SK-N-MC (cell line): ENCODE measurements around the gene DUSP11.

Experiments used
- DNase-seq: peaks from one replicate; pipeline ENCODE4 v3.0.0-alpha.2; 2011; ENCODE audit warnings: low read depth, low spot score
- H3K27ac ChIP-seq: fragments of 200-600 bp; sonication (generic); 2 replicates; pipeline ENCODE4 v1.5.1; 2016; ENCODE audit warnings: mixed run types
- H3K36me3 ChIP-seq: fragments of 200-600 bp; sonication (generic); 2 replicates; pipeline ENCODE4 v1.6.1; 2017; ENCODE audit warnings: antibody characterized with exemption, low read length, mixed read lengths; ENCODE audit not compliant: insufficient read depth
- H3K4me3 ChIP-seq: fragments of 200-600 bp; sonication (generic); 2 replicates; pipeline ENCODE4 v1.5.1; 2016
- H3K9ac ChIP-seq: fragments of 200-600 bp; sonication (generic); 2 replicates; pipeline ENCODE4 v1.8.0; 2017; ENCODE audit warnings: mixed run types, mixed read lengths; ENCODE audit not compliant: insufficient read length
- H3K9me3 ChIP-seq: fragments of 200-600 bp; sonication (generic); 2 replicates; pipeline ENCODE4 v1.6.1; 2017; ENCODE audit warnings: low read depth, mild to moderate bottlenecking, antibody characterized with exemption, low read length, moderate library complexity, mixed read lengths
- EZH2 ChIP-seq: fragments of 200-600 bp; sonication (generic); IDR thresholded peaks from one replicate; pipeline ENCODE4 v1.6.1; 2017; ENCODE audit warnings: antibody characterized with exemption
- FOXP2 ChIP-seq: optimal IDR thresholded peaks from 2 replicates; pipeline ENCODE3; 2011; ENCODE audit warnings: mild to moderate bottlenecking, moderate library complexity; ENCODE audit not compliant: insufficient read depth; ENCODE audit errors: extremely low read length, control extremely low read depth
- POLR2AphosphoS5 ChIP-seq: IDR thresholded peaks from 2 replicates; pipeline ENCODE4 v1.6.1; 2012; ENCODE audit warnings: mild to moderate bottlenecking, low read depth, low read length, borderline replicate concordance

The DUSP11 gene

GRCh38 chr2:73776869-73777519, 2.9 kb downstream of the DUSP11 start:
- Histone ChIP-seq H3K4me3 (no peak overlapping the region), H3K36me3 (peaks cover 44% of the 10 kb centered on the region), H3K27ac (no peak overlapping the region), H3K9me3 (no peaks in the 10 kb centered on the region), H3K9ac (no peak overlapping the region)
- no peak for TF ChIP-seq FOXP2
- TF ChIP-seq POLR2AphosphoS5 = no peak
- no peak for TF ChIP-seq EZH2
- no peak for DNase-seq

GRCh38 chr2:73776381-73776780, 3.5 kb downstream of the DUSP11 start:
- TF ChIP-seq POLR2AphosphoS5 (no peak), EZH2 (no peak), FOXP2 (no peak)
- H3K9me3 ChIP-seq = no peaks in the 10 kb centered on the region
- H3K9ac ChIP-seq = no peak overlapping the region
- H3K27ac ChIP-seq = no peak overlapping the region
- peaks cover 44% of the 10 kb centered on the region for H3K36me3 ChIP-seq
- DNase-seq = no peak
- H3K4me3 ChIP-seq = no peak overlapping the region

DNA sequence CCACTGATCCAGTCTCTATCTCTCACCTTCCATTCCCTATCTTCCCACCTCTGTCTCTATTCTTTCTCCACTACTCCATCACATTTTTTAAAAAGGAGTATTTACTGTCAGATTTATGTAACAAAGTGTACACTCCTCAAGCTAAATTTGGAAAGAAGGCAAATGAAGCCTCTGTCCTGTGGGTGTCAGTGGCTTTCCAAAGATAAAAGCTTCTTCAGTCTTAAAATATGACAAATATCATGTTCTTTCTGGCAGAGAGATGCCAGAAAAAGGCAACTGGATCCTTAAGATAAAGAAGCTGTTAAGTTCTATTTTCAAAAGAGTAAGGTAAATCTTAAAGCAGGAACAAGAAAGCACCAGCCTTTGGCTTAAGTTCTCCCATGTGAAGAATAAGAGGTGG, 7.1 kb downstream of the DUSP11 start:
- H3K36me3 ChIP-seq = peaks cover 60% of the 10 kb centered on the region
- no peak overlapping the region for H3K4me3 ChIP-seq
- no peak for TF ChIP-seq POLR2AphosphoS5
- no peak for TF ChIP-seq EZH2
- no peak for TF ChIP-seq FOXP2

DNA sequence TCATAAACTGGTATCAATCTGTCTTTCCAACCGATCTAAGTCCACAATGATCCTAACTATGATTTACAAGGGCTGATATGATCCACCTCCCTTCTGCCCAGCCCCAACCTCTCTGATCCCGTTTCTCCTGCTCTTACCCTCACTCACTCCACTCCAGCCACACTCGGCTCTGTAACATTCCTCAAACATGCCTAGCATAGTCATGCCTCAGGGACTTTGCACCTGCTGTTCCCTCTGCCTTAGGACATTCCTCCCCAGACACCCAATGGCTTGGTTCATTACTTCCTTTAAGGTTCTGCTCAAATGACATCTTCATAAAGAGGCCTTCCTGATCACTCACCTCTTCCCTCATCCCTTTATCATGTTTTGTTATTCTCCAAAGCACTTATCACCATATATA, 9.2 kb downstream of the DUSP11 start:
- no peak for DNase-seq
- Histone ChIP-seq H3K36me3 (peaks cover 61% of the 10 kb centered on the region), H3K4me3 (no peak overlapping the region), H3K9ac (no peak overlapping the region), H3K27ac (no peak overlapping the region), H3K9me3 (no peaks in the 10 kb centered on the region)
- TF ChIP-seq EZH2 (no peak), POLR2AphosphoS5 (no peak), FOXP2 (no peak)

More for the DNA sequence above, 7.1 kb downstream of the DUSP11 start:
- Histone ChIP-seq H3K27ac (no peak overlapping the region), H3K9ac (no peak overlapping the region), H3K9me3 (no peaks in the 10 kb centered on the region)
- DNase-seq = no peak

GRCh38 chr2:73766994-73767393, 12.9 kb downstream of the DUSP11 start:
- Histone ChIP-seq H3K27ac (no peak overlapping the region; the same call in 1 of the 2 replicates), H3K36me3 (peaks cover 55% of the 10 kb centered on the region), H3K9ac (no peak overlapping the region), H3K9me3 (no peaks in the 10 kb centered on the region), H3K4me3 (no peak overlapping the region)
- DNase-seq = no peak
- TF ChIP-seq EZH2 (no peak), FOXP2 (no peak), POLR2AphosphoS5 (no peak)

- TF ChIP-seq EZH2 (no peak), POLR2AphosphoS5 (no peak), FOXP2 (no peak)
- H3K9me3 ChIP-seq = no peaks in the 10 kb centered on the region
- H3K4me3 ChIP-seq = no peak overlapping the region
- no peak overlapping the region for H3K9ac ChIP-seq
- DNase-seq = no peak
- peaks cover 58% of the 10 kb centered on the region for H3K36me3 ChIP-seq
- no peak overlapping the region for H3K27ac ChIP-seq
Measured at GRCh38 chr2:73766349-73766748, 13.6 kb downstream of the DUSP11 start.

- Histone ChIP-seq H3K27ac (no peak overlapping the region), H3K9me3 (no peaks in the 10 kb centered on the region), H3K9ac (no peak overlapping the region), H3K4me3 (no peak overlapping the region), H3K36me3 (peaks cover 67% of the 10 kb centered on the region)
- TF ChIP-seq EZH2 (no peak), POLR2AphosphoS5 (no peak), FOXP2 (no peak)
- no peak for DNase-seq
Measured at GRCh38 chr2:73764945-73765344, 15.0 kb downstream of the DUSP11 start.

GRCh38 chr2:73762571-73762970, 17.3 kb downstream of the DUSP11 start:
- no peak for DNase-seq
- TF ChIP-seq POLR2AphosphoS5 (no peak), FOXP2 (no peak), EZH2 (no peak)
- H3K4me3 ChIP-seq = no peak overlapping the region
- no peak overlapping the region for H3K9ac ChIP-seq
- H3K36me3 ChIP-seq = peaks cover 52% of the 10 kb centered on the region
- H3K27ac ChIP-seq = no peak overlapping the region
- no peaks in the 10 kb centered on the region for H3K9me3 ChIP-seq

DNA sequence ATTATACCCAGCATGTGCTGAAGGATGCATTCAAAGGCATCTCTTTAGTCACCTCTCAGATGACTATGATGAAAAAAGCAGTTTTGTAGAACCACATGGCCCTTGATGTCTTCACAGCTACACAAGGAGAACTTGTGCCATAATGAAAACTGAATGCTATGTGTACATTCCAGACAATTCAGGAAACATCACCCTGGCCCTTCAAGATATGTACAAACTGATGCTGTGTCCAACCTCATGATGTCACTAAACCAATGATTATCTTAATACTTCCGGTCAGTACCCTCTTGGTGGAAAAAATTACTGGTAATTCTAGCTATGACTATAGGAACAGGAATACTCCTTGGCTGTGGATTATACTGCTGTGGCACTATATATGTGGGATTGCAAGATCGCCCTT, 20.0 kb downstream of the DUSP11 start:
- no peak for DNase-seq
- H3K36me3 ChIP-seq = peaks cover 29% of the 10 kb centered on the region
- H3K9me3 ChIP-seq = no peaks in the 10 kb centered on the region
- H3K9ac ChIP-seq = no peak overlapping the region
- no peak overlapping the region for H3K4me3 ChIP-seq
- H3K27ac ChIP-seq = no peak overlapping the region
- TF ChIP-seq EZH2 (no peak), FOXP2 (no peak)
